Activated CD4-positive, alpha-beta T cell treated with anti-CD3 and anti-CD28 coated beads, Interleukin-2, amount 10 ng/mL, durations not matched to agents 7 days and 5 days (primary cell): ENCODE measurements around the gene ARNT2. TPM values are rescaled to one million over a fixed set of nuclear protein-coding genes. Genes with fewer than 3 reads are reported as not detected.

Experiments
- CTCF ChIA-PET: fragments of 350-600 bp; sonication (Branson Sonifier 250); formaldehyde crosslinking; loops from one replicate; lab custom pipeline; 2021; ENCODE audit warnings: antibody characterized with exemption; lab: Charles Lee
- POLR2A ChIA-PET: fragments of 350-600 bp; sonication (Branson Sonifier 250); formaldehyde crosslinking; loops from one replicate; lab custom pipeline; 2021; ENCODE audit warnings: antibody characterized with exemption; lab: Charles Lee
- DNase-seq: peaks from one replicate; pipeline ENCODE4 v3.0.0-alpha.2; 2020
- H3K27ac Mint-ChIP-seq: one replicate; pipeline ENCODE4 v1.8.0; 2021; ENCODE audit warnings: mild to moderate bottlenecking, moderate library complexity, mixed read lengths
- H3K27me3 Mint-ChIP-seq: one replicate; pipeline ENCODE4 v1.8.0; 2021; ENCODE audit warnings: mixed read lengths
- H3K36me3 Mint-ChIP-seq: one replicate; pipeline ENCODE4 v1.8.0; 2021; ENCODE audit warnings: low read depth, mixed read lengths
- H3K4me1 Mint-ChIP-seq: one replicate; pipeline ENCODE4 v1.8.0; 2021; ENCODE audit warnings: mixed read lengths
- H3K4me3 Mint-ChIP-seq: one replicate; pipeline ENCODE4 v1.8.0; 2021; ENCODE audit warnings: mild to moderate bottlenecking, moderate library complexity, mixed read lengths
- H3K9me3 Mint-ChIP-seq: one replicate; pipeline ENCODE4 v1.8.0; 2021; ENCODE audit warnings: mixed read lengths
- total RNA-seq, 2 experiments: library from RNA; stranded (reverse); gene quantifications; one replicate each; pipeline ENCODE4 v1.2.3, GENCODE V29; 2021

The ARNT2 gene
- total RNA-seq, 2 experiments from 2014 or later = not detected

DNA sequence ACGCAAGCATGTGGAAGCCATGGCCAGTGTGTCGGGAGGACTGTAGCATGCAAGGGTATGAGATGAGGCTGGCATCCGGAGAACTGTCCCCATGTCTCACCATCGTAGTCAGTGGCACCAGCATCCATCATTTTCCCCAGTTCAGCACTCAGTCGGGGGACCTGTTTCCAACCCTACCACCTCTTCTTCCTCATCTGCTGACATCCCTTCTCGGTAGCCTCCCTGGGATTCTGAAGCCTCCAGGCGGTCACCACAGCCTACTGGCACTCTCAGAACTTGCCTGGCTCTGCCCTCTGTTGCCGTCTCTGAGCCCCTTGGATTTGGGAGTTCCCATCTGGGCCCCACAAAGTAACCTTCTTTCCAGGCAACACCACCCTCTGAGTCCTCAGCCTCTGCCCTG lies 159.9 kb downstream of the ARNT2 start:
- CTCF ChIA-PET = interaction anchor here (0.6 to 1.0 kb wide), 3 partner anchors 119 to 1256 kb away, joined by 3 to 5 read pairs (median 3); partner anchors contain the start of gene CEMIP
- Mint-ChIP-seq H3K27me3 (peaks cover 9% of the 10 kb centered on the region), H3K27ac (no peak overlapping the region), H3K4me3 (no peak overlapping the region), H3K9me3 (no peaks in the 10 kb centered on the region), H3K36me3 (no peaks in the 10 kb centered on the region), H3K4me1 (peaks cover 6% of the 10 kb centered on the region)
- DNase-seq = no peak
- POLR2A ChIA-PET = no interaction called here

DNA sequence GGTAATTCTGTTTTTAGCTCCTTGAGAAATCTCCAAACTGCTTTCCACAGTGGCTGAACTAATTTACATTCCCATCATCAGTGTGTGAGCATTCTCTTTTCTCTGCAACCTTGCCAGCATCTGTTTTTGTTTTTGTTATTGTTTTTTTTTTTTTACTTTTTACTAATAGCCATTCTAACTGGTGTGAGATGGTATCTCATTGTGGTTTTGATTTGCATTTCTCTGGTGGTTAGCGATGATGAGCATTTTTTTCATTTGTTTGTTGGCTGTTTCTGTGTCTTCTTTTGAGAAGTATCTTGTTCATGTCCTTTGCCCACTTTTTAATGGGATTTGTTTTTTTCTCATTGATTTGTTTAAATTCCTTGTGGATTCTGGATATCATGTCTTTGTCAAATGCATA lies 161.2 kb downstream of the ARNT2 start:
- H3K36me3 Mint-ChIP-seq = no peaks in the 10 kb centered on the region
- H3K4me1 Mint-ChIP-seq = peaks cover 6% of the 10 kb centered on the region
- DNase-seq = no peak
- H3K4me3 Mint-ChIP-seq = no peak overlapping the region
- no peaks in the 10 kb centered on the region for H3K9me3 Mint-ChIP-seq
- H3K27ac Mint-ChIP-seq = no peak overlapping the region
- CTCF ChIA-PET = interaction anchor here (0.6 kb wide), 1 partner anchor 221 kb away, joined by 4 read pairs; no protein-coding TSS in a partner anchor
- POLR2A ChIA-PET = no interaction called here
- peaks cover 9% of the 10 kb centered on the region for H3K27me3 Mint-ChIP-seq

DNA sequence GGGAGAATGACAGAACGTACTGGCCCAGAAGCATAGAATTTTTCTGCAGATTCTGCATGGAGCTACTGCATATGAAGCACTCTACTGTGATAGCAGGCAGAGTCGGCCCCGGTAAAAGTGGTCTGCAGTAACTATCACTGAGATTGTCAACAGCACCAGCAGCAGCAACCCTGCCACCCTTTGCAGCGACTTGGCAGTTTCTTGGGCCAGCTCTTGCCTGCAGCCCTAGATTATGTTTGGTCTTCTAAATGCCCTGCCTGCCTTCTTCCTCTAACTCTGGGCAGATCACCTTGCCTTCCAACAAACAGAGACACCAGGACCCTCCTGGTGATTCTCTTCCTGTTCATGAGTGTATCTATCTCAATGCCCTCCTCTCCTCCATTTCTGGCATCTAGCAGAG lies 161.8 kb downstream of the ARNT2 start:
- H3K4me1 Mint-ChIP-seq = peaks cover 6% of the 10 kb centered on the region
- peaks cover 9% of the 10 kb centered on the region for H3K27me3 Mint-ChIP-seq
- no peak for DNase-seq
- H3K36me3 Mint-ChIP-seq = no peaks in the 10 kb centered on the region
- no peak overlapping the region for H3K4me3 Mint-ChIP-seq
- ChIA-PET CTCF (no interaction called here), POLR2A (no interaction called here)
- H3K9me3 Mint-ChIP-seq = no peaks in the 10 kb centered on the region
- H3K27ac Mint-ChIP-seq = no peak overlapping the region

DNA sequence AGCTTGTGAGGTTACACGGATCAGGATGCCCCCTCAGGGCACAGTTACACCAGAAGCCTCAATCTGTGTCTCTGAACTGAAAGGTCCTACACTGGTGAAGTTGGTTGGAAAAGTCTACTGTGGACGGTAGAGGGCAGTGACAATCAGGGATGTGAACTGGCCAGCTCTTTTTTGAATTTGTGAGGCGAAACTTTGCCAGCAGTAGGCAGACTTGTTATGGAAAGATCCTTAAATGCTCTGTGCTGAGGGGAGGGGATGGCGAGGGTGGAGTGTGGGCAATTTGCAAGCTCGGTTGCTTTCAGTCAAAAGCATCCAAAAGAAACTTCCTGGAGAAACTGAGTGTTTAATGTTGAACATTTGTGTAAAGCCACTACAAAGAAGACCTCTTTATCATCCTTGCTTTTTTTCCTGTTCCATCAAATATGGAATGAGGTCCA lies 163.6 kb downstream of the ARNT2 start:
- H3K27me3 Mint-ChIP-seq = peaks cover 12% of the 10 kb centered on the region
- ChIA-PET CTCF (interaction anchor here (1.0 to 1.1 kb wide), 2 partner anchors 209 to 212 kb away, joined by 3 read pairs; partner anchors contain the start of gene CEMIP), POLR2A (no interaction called here)
- H3K27ac Mint-ChIP-seq = no peak overlapping the region
- peaks cover 12% of the 10 kb centered on the region for H3K4me1 Mint-ChIP-seq
- no peak overlapping the region for H3K4me3 Mint-ChIP-seq
- H3K36me3 Mint-ChIP-seq = no peaks in the 10 kb centered on the region
- DNase-seq = peak; percentile 22
- H3K9me3 Mint-ChIP-seq = no peaks in the 10 kb centered on the region

DNA sequence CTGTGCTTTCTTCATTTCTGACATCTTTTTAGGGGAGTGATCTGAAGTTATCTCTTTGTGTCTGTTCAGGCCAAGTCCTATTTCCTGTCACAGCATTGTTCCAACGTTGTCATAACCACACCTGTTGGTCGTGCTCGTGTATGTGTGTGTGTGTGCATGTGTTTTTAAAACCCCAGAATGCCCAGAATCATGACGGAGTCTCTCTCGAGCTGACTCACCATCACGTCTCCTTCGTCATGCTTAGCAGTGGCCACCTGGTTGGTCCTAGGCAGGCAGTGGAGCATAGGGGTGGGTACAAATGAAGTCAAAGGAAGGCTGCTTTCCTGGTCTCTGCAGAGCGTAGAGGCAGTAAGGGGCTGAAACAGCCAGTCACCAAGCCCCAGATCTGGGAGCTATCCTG lies 164.1 kb downstream of the ARNT2 start:
- Mint-ChIP-seq H3K9me3 (no peaks in the 10 kb centered on the region), H3K36me3 (no peaks in the 10 kb centered on the region), H3K4me3 (no peak overlapping the region), H3K27ac (no peak overlapping the region), H3K27me3 (peaks cover 12% of the 10 kb centered on the region), H3K4me1 (peaks cover 12% of the 10 kb centered on the region)
- ChIA-PET CTCF (interaction anchor here (1.0 to 1.1 kb wide), 2 partner anchors 208 to 211 kb away, joined by 3 read pairs; partner anchors contain the start of gene CEMIP), POLR2A (no interaction called here)
- DNase-seq = no peak

DNA sequence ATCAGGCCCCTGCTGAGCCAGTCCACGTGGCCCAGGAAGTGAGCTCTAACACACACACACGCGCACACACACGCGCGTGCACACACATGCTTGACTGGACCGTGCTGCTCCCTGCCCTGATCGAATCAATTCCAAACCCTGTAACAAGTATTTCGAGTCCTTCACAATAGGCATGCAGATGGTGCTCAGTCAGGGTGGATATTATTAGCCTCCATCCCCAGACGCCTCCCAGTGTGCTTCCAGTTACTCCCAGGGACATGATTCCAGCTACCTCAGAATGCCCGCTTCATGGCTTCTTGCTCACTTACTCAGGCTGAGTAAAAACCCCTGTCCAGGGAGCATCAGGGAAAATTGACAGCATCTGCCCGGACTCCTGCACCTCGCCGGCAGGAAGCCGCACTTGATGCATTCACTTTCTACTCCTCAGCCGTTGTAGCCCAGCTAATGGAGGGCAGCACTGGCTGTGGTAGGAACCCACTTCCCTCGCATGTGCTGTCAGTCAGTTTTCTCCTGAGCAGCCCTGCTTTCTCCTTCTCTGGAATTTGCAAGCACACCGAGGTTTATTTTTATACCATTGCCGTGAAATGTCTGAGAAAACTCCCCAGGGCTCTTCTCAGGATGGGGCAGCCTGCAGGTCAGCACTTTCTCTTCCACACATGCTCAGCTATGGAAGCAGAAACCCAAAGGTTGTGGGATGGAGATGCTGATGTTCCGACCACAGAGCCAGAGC lies 164.9 kb downstream of the ARNT2 start:
- POLR2A ChIA-PET = no interaction called here
- no peaks in the 10 kb centered on the region for H3K36me3 Mint-ChIP-seq
- H3K27me3 Mint-ChIP-seq = peaks cover 12% of the 10 kb centered on the region

DNA sequence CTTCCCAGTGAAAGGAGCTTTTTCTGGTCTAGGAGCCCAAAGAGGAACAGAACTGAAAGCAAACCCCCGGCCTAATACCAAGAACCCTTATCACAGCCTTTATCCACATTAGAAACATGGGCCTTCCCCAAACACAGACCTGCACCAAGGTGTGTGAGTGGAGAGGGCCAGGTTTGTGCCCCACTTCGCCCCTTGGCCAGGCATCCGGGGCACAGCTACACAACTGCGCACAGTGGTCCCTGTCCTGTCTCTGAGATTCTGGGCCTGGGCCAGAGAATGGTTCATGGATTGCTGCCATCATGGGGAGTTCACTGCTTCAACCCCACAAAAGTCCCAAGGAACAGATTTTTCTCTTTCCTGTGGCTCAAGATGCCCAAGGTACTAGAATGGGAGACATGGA lies 165.5 kb downstream of the ARNT2 start:
- H3K36me3 Mint-ChIP-seq = no peaks in the 10 kb centered on the region
- peaks cover 12% of the 10 kb centered on the region for H3K4me1 Mint-ChIP-seq
- H3K27me3 Mint-ChIP-seq = peaks cover 12% of the 10 kb centered on the region
- no peak overlapping the region for H3K4me3 Mint-ChIP-seq
- H3K27ac Mint-ChIP-seq = no peak overlapping the region
- DNase-seq = no peak
- POLR2A ChIA-PET = no interaction called here
- CTCF ChIA-PET = no interaction called here
- no peaks in the 10 kb centered on the region for H3K9me3 Mint-ChIP-seq

More for the DNA sequence above, 164.9 kb downstream of the ARNT2 start:
- H3K4me1 Mint-ChIP-seq = peaks cover 12% of the 10 kb centered on the region
- H3K4me3 Mint-ChIP-seq = no peak overlapping the region
- H3K27ac Mint-ChIP-seq = no peak overlapping the region
- no peak for DNase-seq
- CTCF ChIA-PET = no interaction called here
- H3K9me3 Mint-ChIP-seq = no peaks in the 10 kb centered on the region

DNA sequence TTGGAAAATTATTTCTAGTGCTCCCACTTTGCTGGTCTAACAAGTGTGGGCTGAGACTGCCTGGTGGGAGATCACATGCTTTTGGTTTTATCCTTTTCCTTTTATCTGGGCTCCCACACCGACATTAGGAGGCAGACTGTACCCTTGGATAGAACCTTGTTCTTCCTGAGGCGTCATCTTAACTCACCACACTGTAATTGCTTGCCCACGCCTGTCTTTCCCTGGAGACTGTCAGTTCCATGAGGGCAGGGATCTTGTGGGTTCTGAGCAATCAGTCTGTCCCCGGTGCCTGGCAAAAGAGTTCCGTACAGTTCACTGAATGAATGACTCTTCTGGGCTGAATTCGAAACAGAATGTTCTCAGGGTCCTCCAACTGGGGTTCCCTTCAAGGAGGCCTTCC lies 166.4 kb downstream of the ARNT2 start:
- ChIA-PET CTCF (no interaction called here), POLR2A (no interaction called here)
- Mint-ChIP-seq H3K4me1 (peaks cover 12% of the 10 kb centered on the region), H3K27me3 (peaks cover 14% of the 10 kb centered on the region), H3K27ac (no peak overlapping the region), H3K36me3 (no peaks in the 10 kb centered on the region), H3K9me3 (no peaks in the 10 kb centered on the region), H3K4me3 (no peak overlapping the region)
- DNase-seq = no peak

DNA sequence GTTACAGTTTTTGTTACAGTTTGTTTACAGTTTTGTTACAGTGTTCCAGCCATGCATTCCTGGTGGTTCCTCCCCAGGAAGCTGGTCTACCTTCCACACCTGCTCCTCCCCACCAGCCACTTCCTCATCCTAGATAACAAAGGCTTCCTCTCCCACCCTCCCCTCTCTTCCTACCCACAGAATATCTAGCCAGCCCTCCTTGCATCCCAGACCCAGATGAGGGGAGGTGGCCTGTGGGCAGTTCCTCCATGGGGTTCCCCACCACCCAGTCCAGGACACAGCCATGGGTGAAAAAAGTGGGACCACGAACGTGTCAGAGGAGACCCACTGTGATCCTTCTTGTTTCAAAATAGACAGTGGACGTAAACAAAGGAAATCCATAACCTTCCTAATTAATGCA lies 168.2 kb downstream of the ARNT2 start:
- no peak for DNase-seq
- ChIA-PET POLR2A (no interaction called here), CTCF (no interaction called here)
- peaks cover 4% of the 10 kb centered on the region for H3K27me3 Mint-ChIP-seq
- H3K4me1 Mint-ChIP-seq = peaks cover 12% of the 10 kb centered on the region
- H3K4me3 Mint-ChIP-seq = no peak overlapping the region
- no peaks in the 10 kb centered on the region for H3K9me3 Mint-ChIP-seq
- H3K36me3 Mint-ChIP-seq = no peaks in the 10 kb centered on the region
- H3K27ac Mint-ChIP-seq = no peak overlapping the region

DNA sequence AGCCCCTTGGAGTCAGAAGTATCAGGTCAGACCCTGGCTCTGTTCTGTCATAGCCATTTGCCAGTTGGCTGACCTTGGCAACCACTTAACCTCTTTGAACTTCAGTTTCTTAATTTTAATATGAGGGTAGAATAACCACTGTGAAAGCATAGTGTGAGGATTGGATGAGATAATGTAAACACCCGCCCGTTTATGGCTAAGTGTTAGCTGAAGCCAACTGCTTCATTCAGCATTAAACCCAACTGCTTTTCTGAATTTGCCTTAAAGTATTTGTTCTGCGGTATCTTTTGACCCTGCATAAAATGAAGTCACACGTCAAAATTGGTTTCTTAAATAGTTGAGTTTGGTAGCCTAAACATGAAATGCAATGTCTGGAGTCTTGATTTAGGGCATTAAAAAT lies 169.4 kb downstream of the ARNT2 start:
- no peaks in the 10 kb centered on the region for H3K9me3 Mint-ChIP-seq
- H3K27me3 Mint-ChIP-seq = peaks cover 4% of the 10 kb centered on the region
- H3K4me1 Mint-ChIP-seq = peaks cover 6% of the 10 kb centered on the region
- ChIA-PET POLR2A (no interaction called here), CTCF (no interaction called here)
- H3K27ac Mint-ChIP-seq = no peak overlapping the region
- DNase-seq = no peak
- no peak overlapping the region for H3K4me3 Mint-ChIP-seq
- no peaks in the 10 kb centered on the region for H3K36me3 Mint-ChIP-seq

DNA sequence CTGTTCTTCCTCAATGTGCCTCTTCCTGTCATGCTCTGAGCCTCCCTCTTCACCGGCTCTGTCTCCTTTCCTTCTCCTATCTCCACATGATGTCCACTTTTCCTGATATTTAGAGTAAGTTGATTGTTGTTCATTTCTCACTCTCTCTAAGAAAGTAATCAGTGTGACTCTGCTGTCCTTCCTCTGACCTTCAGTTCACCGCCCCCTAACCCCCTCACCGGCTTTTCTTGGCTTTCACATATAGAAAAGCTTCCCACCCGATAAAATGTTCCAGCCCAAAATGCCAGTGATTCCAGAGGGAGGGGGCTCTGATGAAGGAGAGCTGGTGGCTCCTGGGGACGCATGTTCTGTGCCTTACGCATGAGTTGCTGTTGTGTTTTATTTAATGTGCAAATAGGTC lies 170.4 kb downstream of the ARNT2 start:
- H3K4me1 Mint-ChIP-seq = peaks cover 6% of the 10 kb centered on the region
- ChIA-PET POLR2A (no interaction called here), CTCF (no interaction called here)
- H3K27ac Mint-ChIP-seq = no peak overlapping the region
- DNase-seq = no peak
- H3K9me3 Mint-ChIP-seq = no peaks in the 10 kb centered on the region
- H3K4me3 Mint-ChIP-seq = no peak overlapping the region
- H3K27me3 Mint-ChIP-seq = peaks cover 4% of the 10 kb centered on the region
- no peaks in the 10 kb centered on the region for H3K36me3 Mint-ChIP-seq

DNA sequence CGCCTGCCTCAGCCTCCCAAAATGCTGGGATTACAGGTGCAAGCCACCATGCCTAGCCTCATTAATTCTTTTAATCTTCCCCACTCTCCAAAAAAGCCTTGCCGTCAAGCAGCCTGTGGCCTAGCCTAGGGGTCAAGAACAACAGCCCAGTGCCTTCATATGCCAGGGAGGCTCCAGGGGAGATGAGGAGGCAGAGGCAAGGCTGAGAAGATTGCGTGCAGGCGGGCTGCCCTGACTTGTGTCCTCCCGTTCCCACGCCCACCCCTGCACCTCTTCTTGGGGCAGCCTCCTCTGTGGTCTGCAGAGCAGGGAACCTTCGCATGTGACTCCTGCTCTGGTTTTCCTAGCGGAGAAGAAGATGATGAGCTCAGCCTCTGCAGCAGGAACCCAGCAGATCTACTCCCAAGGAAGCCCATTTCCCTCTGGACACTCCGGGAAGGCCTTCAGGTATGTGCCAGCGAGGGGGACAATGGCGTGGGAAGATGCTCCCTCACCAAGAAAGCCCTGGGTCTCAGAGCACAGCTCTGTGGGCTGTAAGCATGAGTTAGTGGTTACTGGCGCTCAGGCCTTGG lies 172.4 kb downstream of the ARNT2 start:
- ChIA-PET CTCF (no interaction called here), POLR2A (no interaction called here)
- Mint-ChIP-seq H3K27ac (no peak overlapping the region), H3K4me3 (no peak overlapping the region), H3K9me3 (no peaks in the 10 kb centered on the region), H3K27me3 (peaks cover 4% of the 10 kb centered on the region), H3K36me3 (no peaks in the 10 kb centered on the region), H3K4me1 (peaks cover 6% of the 10 kb centered on the region)
- no peak for DNase-seq

DNA sequence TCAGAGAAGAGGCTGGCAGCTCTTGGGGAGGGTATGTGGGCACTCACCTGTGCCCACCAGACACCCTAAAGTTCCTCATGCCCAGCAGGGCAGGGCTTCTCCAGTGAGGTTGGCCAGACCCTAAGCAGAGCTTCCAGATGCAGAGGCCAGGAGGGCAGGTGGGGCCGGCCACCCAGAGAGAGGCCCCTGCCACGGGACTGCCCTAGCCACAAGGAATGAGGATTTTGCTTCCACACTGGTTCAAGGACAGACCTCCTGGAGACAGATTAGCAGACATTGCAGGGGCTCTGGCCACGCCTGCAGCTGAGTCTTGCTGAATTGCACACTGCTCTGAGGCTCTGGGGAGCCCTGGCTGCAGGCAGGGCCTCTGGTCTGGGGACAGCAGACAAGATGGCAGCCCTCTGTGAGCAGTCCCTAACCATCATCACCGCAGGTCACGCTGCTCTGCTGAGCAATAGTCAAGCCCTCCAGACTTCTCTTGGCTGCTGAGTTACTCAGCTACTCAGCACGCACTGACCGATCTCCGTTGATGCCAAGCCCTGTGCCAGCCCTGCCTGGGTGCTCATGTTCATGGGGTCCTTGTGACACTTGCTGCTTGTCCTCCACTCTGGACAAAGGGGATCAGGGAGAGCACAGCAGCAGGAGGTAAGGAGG lies 173.5 kb downstream of the ARNT2 start:
- Mint-ChIP-seq H3K27me3 (peaks cover 1% of the 10 kb centered on the region), H3K4me1 (no peaks in the 10 kb centered on the region), H3K9me3 (no peaks in the 10 kb centered on the region), H3K27ac (no peak overlapping the region), H3K4me3 (no peak overlapping the region), H3K36me3 (no peaks in the 10 kb centered on the region)
- ChIA-PET POLR2A (no interaction called here), CTCF (no interaction called here)
- no peak for DNase-seq
